SK-N-SH (cell line): Measurements from ENCODE around the gene IDH3A. TPM values are rescaled to one million over a fixed set of nuclear protein-coding genes. Genes with fewer than 3 reads are reported as not detected.

Source experiments
- CTCF ChIA-PET: fragments of 300-600, 350-600 bp; formaldehyde crosslinking; extraction: SDS; loops from one replicate; lab custom pipeline; 2021; lab: Yijun Ruan, JAX
- POLR2A ChIA-PET: fragments of 350-600 bp; sonication (Branson Sonifier 250); formaldehyde crosslinking; extraction: SDS; loops from one replicate; lab custom pipeline; 2020; ENCODE audit warnings: antibody characterized with exemption, inconsistent platforms; lab: Yijun Ruan, JAX
- DNase-seq: peaks from one replicate; pipeline ENCODE4 v3.0.0; 2012
- H2AFZ ChIP-seq: fragments of 200-600 bp; sonication (generic); 2 replicates; pipeline ENCODE4 v1.8.1; 2016; ENCODE audit warnings: antibody characterized with exemption, mild to moderate bottlenecking, low read depth
- H3F3A ChIP-seq: fragments of 200-600 bp; sonication (generic); replicated peaks from 2 replicates; pipeline ENCODE3; 2016; ENCODE audit warnings: antibody characterized with exemption, mild to moderate bottlenecking; ENCODE audit not compliant: insufficient read depth
- H3K27ac ChIP-seq, 2 experiments: fragments of 200-500 bp in 1 of 2; fragments of 200-600 bp in 1 of 2; sonication (Bioruptor generic) in 1 of 2; sonication (generic), shearing (Covaris generic) in 1 of 2; 2 replicates each; pipeline versions ENCODE4 v1.5.1 to v1.6.1; 2014 to 2016; ENCODE audit warnings: low read depth in 2 of 2, inconsistent platforms in 1 of 2, low read length in 1 of 2, mild to moderate bottlenecking in 1 of 2, mixed read lengths in 1 of 2
- H3K27me3 ChIP-seq: fragments of 200-600 bp; sonication (generic), shearing (Covaris generic); 2 replicates; pipeline ENCODE4 v1.6.1; 2016; ENCODE audit warnings: mixed run types; ENCODE audit not compliant: insufficient read depth
- H3K36me3 ChIP-seq, 2 experiments: fragments of 200-500 bp in 1 of 2; fragments of 200-600 bp in 1 of 2; sonication (Bioruptor generic) in 1 of 2; sonication (generic) in 1 of 2; replicated peaks in 1 of 2; 2 replicates each; pipeline versions ENCODE3 to v1.5.1; 2014 to 2016; ENCODE audit warnings: low read length in 1 of 2, mild to moderate bottlenecking in 1 of 2; ENCODE audit not compliant: insufficient read depth in 2 of 2, control insufficient read depth in 1 of 2
- H3K4me1 ChIP-seq, 2 experiments: fragments of 200-500 bp in 1 of 2; fragments of 200-600 bp in 1 of 2; sonication (Bioruptor generic) in 1 of 2; sonication (generic), shearing (Covaris generic) in 1 of 2; 2 replicates each; pipeline versions ENCODE4 v1.5.1 to v1.6.1; 2014 to 2016; ENCODE audit warnings: low read depth in 1 of 2, low read length in 1 of 2, mixed run types in 1 of 2; ENCODE audit not compliant: insufficient read depth in 2 of 2, control insufficient read depth in 1 of 2
- H3K4me2 ChIP-seq: fragments of 200-600 bp; sonication (generic), shearing (Covaris generic); 2 replicates; pipeline ENCODE4 v1.6.1; 2017; ENCODE audit warnings: mixed run types
- H3K4me3 ChIP-seq, 2 experiments: fragments of 200-500 bp in 1 of 2; fragments of 200-600 bp in 1 of 2; sonication (Bioruptor generic) in 1 of 2; sonication (generic), shearing (Covaris generic) in 1 of 2; 2 replicates each; pipeline versions ENCODE4 v1.5.1 to v1.8.1; 2014 to 2016; ENCODE audit warnings: low read depth in 2 of 2, inconsistent platforms in 1 of 2, low read length in 1 of 2, mild to moderate bottlenecking in 1 of 2, mixed read lengths in 1 of 2, moderate library complexity in 1 of 2
- H3K79me2 ChIP-seq: fragments of 200-600 bp; sonication (generic); 2 replicates; pipeline ENCODE4 v1.8.1; 2017; ENCODE audit warnings: mild to moderate bottlenecking; ENCODE audit not compliant: insufficient read depth
- H3K9ac ChIP-seq: fragments of 200-600 bp; sonication (generic); 2 replicates; pipeline ENCODE4 v1.6.1; 2017; ENCODE audit warnings: mixed run types
- H3K9me2 ChIP-seq: fragments of 200-600 bp; sonication (generic); 2 replicates; pipeline ENCODE4 v1.6.1; 2017; ENCODE audit warnings: mixed run types
- H3K9me3 ChIP-seq: fragments of 200-600 bp; sonication (generic); 2 replicates; pipeline ENCODE4 v1.6.1; 2017; ENCODE audit warnings: mixed run types, mild to moderate bottlenecking, moderate library complexity
- H4K20me1 ChIP-seq: fragments of 200-600 bp; sonication (generic); 2 replicates; pipeline ENCODE4 v1.6.1; 2017; ENCODE audit warnings: mild to moderate bottlenecking, mixed run types; ENCODE audit not compliant: insufficient read depth
- CHD2 ChIP-seq: fragments of 150-350 bp; IDR thresholded peaks from 2 replicates; pipeline ENCODE4 v1.6.1; 2018; ENCODE audit warnings: low read length; ENCODE audit not compliant: partially characterized antibody
- EZH2phosphoT487 ChIP-seq: fragments of 200-600 bp; sonication (generic); IDR thresholded peaks from 2 replicates; pipeline ENCODE4 v1.6.1; 2017; ENCODE audit warnings: low read depth, mixed run types, mild to moderate bottlenecking, antibody characterized with exemption, moderate library complexity, borderline replicate concordance
- FOXJ3 ChIP-seq: sonication (generic); formaldehyde crosslinking; IDR thresholded peaks from 2 replicates; pipeline ENCODE4 v1.5.1; 2020; ENCODE audit warnings: mild to moderate bottlenecking, missing genetic modification reagents
- GATA2 ChIP-seq: sonication (generic); formaldehyde crosslinking; IDR thresholded peaks from 2 replicates; pipeline ENCODE4 v1.5.0; 2020; ENCODE audit warnings: mild to moderate bottlenecking, missing genetic modification reagents
- MEF2A ChIP-seq: IDR thresholded peaks from 2 replicates; pipeline ENCODE4 v1.4.0; 2012; ENCODE audit warnings: low read depth, borderline replicate concordance
- RAD21 ChIP-seq: IDR thresholded peaks from 2 replicates; pipeline ENCODE4 v1.6.1; 2012; ENCODE audit warnings: mild to moderate bottlenecking, low read length
- RCOR1 ChIP-seq: fragments of 150-350 bp; IDR thresholded peaks from 2 replicates; pipeline ENCODE4 v1.6.1; 2017; ENCODE audit warnings: antibody characterized with exemption, low read length
- TCF12 ChIP-seq: IDR thresholded peaks from 2 replicates; pipeline ENCODE4 v1.4.0; 2012
- TEAD4 ChIP-seq: IDR thresholded peaks from 2 replicates; pipeline ENCODE4 v1.4.0; 2012; ENCODE audit warnings: mild to moderate bottlenecking, borderline replicate concordance; ENCODE audit not compliant: insufficient read depth
- YY1 ChIP-seq: IDR thresholded peaks from 2 replicates; pipeline ENCODE4 v1.4.0; 2012; ENCODE audit warnings: low read depth, mild to moderate bottlenecking
- WGBS: methylation state at CpG from one replicate; pipeline ENCODE4 v1.1.6; 2017; ENCODE audit warnings: low lambda C conversion rate; 5-methylcytosine and 5-hydroxymethylcytosine counted together
- polyA plus RNA-seq, 3 experiments: library from polyadenylated mRNA; depleted of rRNA; stranded (reverse); fragments of >200 nt; gene quantifications; 2 replicates each; pipeline ENCODE4 v1.2.3, GENCODE V29; 2012
- TF ChIP-seq, protein P1 (sequence below): IDR thresholded peaks from 2 replicates; pipeline ENCODE4 v1.4.0; 2012; ENCODE audit warnings: low read depth, borderline replicate concordance
- TF ChIP-seq, protein P2 (sequence below): IDR thresholded peaks from 2 replicates; pipeline ENCODE4 v1.6.1; 2012; ENCODE audit warnings: mild to moderate bottlenecking, low read depth, low read length, moderate library complexity
- TF ChIP-seq, protein P3 (sequence below): IDR thresholded peaks from 2 replicates; pipeline ENCODE4; 2012
- TF ChIP-seq, protein P4 (sequence below): IDR thresholded peaks from 2 replicates; pipeline ENCODE4 v1.4.0; 2012; ENCODE audit warnings: low read depth, borderline replicate concordance

Gene IDH3A
- polyA plus RNA-seq, 1 of the 3 experiments (the other 2 are of a cell fraction) = 33.2 TPM

DNA sequence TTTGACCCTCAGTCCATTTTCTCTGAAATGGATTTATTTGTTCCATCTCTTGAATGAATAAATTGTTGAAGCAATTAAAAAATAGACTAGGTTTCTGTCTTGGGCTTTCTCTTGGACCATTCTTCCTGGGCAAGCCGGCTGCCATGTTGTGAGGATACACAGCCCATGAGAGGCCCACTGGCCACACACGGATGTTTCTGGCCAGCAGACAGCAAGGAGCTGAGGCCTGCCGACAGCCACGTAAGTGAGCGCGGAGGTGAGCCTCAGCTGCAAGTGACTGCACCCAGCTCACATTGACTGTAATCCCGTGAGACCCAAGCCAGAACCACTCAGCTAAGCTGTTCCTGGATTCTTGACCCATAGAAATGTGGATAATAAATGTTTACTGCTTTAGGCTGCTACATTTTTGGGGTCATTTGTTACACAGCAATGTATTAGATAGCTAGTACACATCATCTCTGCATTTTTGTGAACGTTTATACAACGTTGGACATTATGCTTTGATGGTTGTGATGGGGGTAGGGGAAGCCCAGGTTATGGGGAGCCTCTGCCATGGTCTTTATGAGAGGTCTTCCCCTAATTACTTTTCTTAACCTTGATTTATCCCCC is 22.8 kb downstream of the IDH3A start:
- ChIA-PET POLR2A (no interaction called here), CTCF (interaction anchor here (1.2 to 3.7 kb wide), 5 partner anchors 23 to 227 kb away, joined by 3 to 25 read pairs (median 6); no protein-coding TSS in a partner anchor)
- Histone ChIP-seq H3K4me1 (no peaks in the 10 kb centered on the region), H4K20me1 (no peaks in the 10 kb centered on the region), H3K9me3 (no peaks in the 10 kb centered on the region), H2AFZ (no peak overlapping the region), H3K4me3 (no peak overlapping the region), H3K9ac (no peak overlapping the region), H3K36me3 (peaks cover 33 to 52% of the 10 kb centered on the region in 2 experiments), H3K79me2 (no peaks in the 10 kb centered on the region), H3F3A (no peaks in the 10 kb centered on the region), H3K27ac (no peak overlapping the region), H3K4me2 (no peak overlapping the region), H3K9me2 (no peaks in the 10 kb centered on the region), H3K27me3 (no peaks in the 10 kb centered on the region)
- no peak for DNase-seq
- 95% methylated on average over 8 of the region's 9 CpGs for WGBS
- TF ChIP-seq TCF12 = no peak
- no peak for TF ChIP-seq YY1
- TF ChIP-seq, protein P1, sequence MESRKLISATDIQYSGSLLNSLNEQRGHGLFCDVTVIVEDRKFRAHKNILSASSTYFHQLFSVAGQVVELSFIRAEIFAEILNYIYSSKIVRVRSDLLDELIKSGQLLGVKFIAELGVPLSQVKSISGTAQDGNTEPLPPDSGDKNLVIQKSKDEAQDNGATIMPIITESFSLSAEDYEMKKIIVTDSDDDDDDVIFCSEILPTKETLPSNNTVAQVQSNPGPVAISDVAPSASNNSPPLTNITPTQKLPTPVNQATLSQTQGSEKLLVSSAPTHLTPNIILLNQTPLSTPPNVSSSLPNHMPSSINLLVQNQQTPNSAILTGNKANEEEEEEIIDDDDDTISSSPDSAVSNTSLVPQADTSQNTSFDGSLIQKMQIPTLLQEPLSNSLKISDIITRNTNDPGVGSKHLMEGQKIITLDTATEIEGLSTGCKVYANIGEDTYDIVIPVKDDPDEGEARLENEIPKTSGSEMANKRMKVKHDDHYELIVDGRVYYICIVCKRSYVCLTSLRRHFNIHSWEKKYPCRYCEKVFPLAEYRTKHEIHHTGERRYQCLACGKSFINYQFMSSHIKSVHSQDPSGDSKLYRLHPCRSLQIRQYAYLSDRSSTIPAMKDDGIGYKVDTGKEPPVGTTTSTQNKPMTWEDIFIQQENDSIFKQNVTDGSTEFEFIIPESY = no peak
- no peak for TF ChIP-seq MEF2A
- no peak for TF ChIP-seq GATA2 (CRISPR knock-in tag)
- TF ChIP-seq, protein P2, sequence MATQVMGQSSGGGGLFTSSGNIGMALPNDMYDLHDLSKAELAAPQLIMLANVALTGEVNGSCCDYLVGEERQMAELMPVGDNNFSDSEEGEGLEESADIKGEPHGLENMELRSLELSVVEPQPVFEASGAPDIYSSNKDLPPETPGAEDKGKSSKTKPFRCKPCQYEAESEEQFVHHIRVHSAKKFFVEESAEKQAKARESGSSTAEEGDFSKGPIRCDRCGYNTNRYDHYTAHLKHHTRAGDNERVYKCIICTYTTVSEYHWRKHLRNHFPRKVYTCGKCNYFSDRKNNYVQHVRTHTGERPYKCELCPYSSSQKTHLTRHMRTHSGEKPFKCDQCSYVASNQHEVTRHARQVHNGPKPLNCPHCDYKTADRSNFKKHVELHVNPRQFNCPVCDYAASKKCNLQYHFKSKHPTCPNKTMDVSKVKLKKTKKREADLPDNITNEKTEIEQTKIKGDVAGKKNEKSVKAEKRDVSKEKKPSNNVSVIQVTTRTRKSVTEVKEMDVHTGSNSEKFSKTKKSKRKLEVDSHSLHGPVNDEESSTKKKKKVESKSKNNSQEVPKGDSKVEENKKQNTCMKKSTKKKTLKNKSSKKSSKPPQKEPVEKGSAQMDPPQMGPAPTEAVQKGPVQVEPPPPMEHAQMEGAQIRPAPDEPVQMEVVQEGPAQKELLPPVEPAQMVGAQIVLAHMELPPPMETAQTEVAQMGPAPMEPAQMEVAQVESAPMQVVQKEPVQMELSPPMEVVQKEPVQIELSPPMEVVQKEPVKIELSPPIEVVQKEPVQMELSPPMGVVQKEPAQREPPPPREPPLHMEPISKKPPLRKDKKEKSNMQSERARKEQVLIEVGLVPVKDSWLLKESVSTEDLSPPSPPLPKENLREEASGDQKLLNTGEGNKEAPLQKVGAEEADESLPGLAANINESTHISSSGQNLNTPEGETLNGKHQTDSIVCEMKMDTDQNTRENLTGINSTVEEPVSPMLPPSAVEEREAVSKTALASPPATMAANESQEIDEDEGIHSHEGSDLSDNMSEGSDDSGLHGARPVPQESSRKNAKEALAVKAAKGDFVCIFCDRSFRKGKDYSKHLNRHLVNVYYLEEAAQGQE = no peak
- TF ChIP-seq, protein P3, sequence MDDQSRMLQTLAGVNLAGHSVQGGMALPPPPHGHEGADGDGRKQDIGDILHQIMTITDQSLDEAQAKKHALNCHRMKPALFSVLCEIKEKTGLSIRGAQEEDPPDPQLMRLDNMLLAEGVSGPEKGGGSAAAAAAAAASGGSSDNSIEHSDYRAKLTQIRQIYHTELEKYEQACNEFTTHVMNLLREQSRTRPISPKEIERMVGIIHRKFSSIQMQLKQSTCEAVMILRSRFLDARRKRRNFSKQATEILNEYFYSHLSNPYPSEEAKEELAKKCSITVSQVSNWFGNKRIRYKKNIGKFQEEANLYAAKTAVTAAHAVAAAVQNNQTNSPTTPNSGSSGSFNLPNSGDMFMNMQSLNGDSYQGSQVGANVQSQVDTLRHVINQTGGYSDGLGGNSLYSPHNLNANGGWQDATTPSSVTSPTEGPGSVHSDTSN = no peak
- no peak for TF ChIP-seq RCOR1

DNA sequence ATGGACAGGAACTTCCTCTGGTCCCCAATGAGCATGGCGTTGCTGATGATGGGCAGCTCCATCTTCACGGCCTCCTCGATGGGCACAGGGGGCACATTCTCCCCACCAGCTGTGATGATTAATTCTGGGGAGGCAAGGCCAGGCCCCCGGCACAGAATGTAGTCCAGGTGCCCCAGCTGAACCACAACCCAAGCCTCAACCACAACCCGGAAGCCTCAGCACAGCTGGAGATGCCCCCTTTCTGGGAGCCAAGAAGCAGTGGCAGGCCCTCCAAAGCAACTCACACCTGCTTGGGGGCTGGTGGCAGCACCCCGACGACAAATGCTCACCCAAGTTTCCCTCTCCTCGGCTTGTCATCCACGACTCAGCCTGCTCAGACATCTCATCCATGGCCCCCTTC is 25.2 kb downstream of the IDH3A start:
- WGBS = 89% methylated on average over 6 of the region's 9 CpGs
- Histone ChIP-seq H3K4me3 (no peak overlapping the region), H4K20me1 (no peaks in the 10 kb centered on the region), H3K36me3 (peaks cover 14 to 31% of the 10 kb centered on the region in 2 experiments), H3K4me2 (no peak overlapping the region), H3K4me1 (no peaks in the 10 kb centered on the region; a peak in 1 of 4 replicates), H3K9me3 (no peaks in the 10 kb centered on the region), H3F3A (no peaks in the 10 kb centered on the region), H3K27ac (no peak overlapping the region), H3K9ac (no peak overlapping the region), H3K9me2 (no peaks in the 10 kb centered on the region), H3K79me2 (no peaks in the 10 kb centered on the region), H3K27me3 (no peaks in the 10 kb centered on the region), H2AFZ (no peak overlapping the region)
- ChIA-PET CTCF (interaction anchor here (1.0 to 5.2 kb wide), 6 partner anchors 21 to 216 kb away, joined by 3 to 71 read pairs (median 6); partner anchors contain the start of gene CIB2), POLR2A (no interaction called here)
- TF ChIP-seq CHD2 (no peak), TCF12 (no peak), RAD21 (no peak), EZH2phosphoT487 (no peak), FOXJ3 (CRISPR knock-in tag) (no peak), TEAD4 (no peak)
- TF ChIP-seq, protein P4, sequence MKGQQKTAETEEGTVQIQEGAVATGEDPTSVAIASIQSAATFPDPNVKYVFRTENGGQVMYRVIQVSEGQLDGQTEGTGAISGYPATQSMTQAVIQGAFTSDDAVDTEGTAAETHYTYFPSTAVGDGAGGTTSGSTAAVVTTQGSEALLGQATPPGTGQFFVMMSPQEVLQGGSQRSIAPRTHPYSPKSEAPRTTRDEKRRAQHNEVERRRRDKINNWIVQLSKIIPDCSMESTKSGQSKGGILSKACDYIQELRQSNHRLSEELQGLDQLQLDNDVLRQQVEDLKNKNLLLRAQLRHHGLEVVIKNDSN = no peak
- no peak for DNase-seq
